Ishikawa (cell line): Measurements from ENCODE around the gene WIPF1.

Experiments
- EP300 ChIP-seq: IDR thresholded peaks from 2 replicates; pipeline ENCODE4 v1.6.1; 2012; ENCODE audit warnings: borderline replicate concordance
- MAX ChIP-seq: IDR thresholded peaks from 2 replicates; pipeline ENCODE4 v1.6.1; 2012

GRCh38 chr2:174571669-174572323 is 25.8 kb downstream of the WIPF1 start:
- no peak for TF ChIP-seq MAX
- no peak for TF ChIP-seq EP300
